CD4-positive, alpha-beta T cell treated with Interleukin-12 subunit alpha and Interleukin-12 subunit beta, for 1 hour (primary cell): ENCODE results near the gene TNRC6A.
"Not testable (repeated sequence)": the region's sequence is repeated elsewhere in the genome, so short reads cannot be mapped to it uniquely, and the experiment has no call there.

Experiments used
- DNase-seq: peaks from one replicate; pipeline ENCODE4 v3.0.0-alpha.2; 2020

The TNRC6A gene

DNA sequence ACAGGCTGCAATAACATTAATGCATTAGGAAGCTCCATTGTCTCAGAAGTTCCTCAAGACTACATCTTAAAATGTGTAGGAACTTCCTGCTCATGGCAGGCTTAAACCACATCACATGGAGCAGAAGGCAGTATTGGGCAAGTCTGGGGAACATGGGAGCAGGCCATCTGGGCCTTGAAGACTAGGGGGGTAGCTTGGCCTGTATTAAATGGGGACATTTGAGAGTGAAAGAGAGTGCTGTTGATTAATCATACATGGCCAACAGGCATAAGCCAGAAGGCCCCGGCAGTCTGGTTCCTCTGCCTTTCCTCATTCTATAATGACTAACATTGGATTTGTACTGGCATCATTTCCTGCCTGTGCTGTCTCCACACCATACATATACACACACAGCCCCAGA, 91.1 kb downstream of the TNRC6A start:
- DNase-seq: no peak

GRCh38 chr16:24821129-24821528, 91.7 kb downstream of the TNRC6A start:
- no peak for DNase-seq

GRCh38 chr16:24822542-24822941, 93.1 kb downstream of the TNRC6A start:
- DNase-seq: no peak

GRCh38 chr16:24822974-24823373, 93.5 kb downstream of the TNRC6A start:
- DNase-seq: no peak

DNA sequence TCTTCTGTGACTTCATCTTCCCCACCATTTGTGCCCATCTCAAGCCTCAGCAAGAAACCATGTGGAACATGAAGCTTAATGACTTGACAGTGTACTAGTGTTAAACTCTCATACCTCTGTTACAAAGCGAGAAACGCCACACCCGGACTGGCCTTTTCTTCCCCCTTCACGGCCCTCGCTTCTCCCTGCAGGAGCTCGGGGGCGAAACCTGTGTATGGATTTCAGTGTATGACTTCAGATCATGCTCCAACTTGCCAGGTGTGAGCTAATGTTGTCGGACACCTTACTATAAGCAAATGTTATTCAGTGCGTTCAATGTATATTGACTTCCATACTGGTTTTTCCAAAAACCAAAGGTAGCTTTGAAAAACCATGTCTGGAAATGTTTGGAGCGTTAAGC, 96.2 kb downstream of the TNRC6A start:
- no peak for DNase-seq

GRCh38 chr16:24826096-24826690, 96.7 kb downstream of the TNRC6A start:
- DNase-seq: no peak

- no peak for DNase-seq
These were observed 97.5 kb downstream of the TNRC6A start for GRCh38 chr16:24826817-24827566.

DNA sequence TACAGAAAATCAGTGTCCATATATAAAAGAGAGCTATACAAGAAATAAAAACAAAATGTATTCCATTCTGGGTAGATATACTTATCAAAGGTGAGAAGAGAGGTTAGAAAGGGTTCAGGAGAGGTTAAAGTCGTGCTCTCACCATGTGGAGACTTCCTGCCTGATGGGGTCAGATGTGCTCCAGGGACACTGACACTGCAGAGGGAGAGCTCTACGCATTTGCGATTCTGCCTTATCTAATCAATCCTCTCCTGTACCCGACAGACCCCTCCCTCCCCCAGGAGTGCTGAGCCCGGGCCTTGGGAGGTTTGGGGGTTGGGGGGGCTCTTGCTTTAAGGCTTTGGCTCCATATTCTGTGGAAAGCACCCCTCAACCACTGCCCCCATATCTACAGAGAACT, 99.7 kb downstream of the TNRC6A start:
- DNase-seq: no peak

GRCh38 chr16:24833352-24833751, 103.9 kb downstream of the TNRC6A start:
- DNase-seq: no peak

DNA sequence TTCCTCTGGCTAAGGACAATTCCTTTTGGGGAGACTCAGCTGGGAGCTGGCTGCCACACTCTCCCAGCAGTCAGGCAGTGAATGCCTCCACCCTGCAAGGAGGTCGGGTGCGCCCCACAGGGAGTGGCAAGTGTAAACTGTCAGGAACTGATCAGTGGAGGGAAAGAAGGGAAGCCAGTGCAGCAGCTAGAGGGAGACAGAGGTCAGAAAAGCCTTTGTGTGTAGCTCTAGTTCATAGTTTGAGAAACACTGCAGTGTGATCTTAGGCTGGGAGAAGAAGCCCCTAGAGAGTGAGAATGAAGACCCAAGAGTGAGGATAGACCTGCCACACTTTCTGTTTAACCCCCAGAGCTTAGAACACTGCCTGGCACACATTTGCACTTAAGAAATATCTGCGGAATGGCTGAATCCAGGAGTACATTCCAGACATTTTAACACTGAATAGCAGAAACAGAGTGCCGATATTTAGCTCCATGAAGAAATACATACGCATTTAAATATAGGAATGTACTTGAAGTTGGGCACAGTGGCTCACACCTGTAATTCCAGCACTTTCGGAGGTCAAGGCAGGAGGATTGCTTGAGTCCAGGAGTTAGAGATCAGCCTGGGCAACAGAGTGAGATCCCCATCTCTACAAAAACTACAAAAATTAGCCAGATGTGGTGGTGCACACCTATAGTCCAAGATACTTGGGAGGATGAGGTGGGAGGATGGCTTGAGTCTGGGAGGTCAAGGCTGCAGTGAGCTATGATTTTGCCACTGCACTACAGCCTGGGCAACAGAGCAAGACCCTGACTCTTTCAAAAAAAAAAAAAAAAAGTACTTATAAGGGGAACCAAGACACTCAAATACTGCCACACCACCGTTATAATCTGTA, 105.2 kb downstream of the TNRC6A start:
- no peak for DNase-seq

GRCh38 chr16:24836836-24837235, 107.4 kb downstream of the TNRC6A start:
- no peak for DNase-seq

DNA sequence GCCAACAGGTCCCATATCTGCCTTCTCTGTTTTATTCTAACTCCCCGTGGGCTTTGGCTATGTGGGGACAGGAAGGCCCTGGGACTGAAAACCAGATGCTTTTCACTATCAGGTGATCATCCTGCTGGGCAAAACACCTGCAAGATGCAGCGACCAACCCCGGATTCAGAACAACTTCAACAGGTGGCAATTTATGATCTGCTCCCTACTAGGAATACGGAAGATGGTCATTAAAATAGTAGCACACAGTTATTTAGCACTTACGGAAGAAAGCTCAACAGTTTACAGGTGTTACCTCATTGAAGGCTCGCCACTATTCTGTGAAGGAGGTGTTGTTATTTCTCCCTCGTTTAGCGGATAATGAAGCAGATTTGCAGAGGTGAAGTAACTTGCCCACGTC, 108.5 kb downstream of the TNRC6A start:
- DNase-seq: no peak

GRCh38 chr16:24838554-24839266, 109.3 kb downstream of the TNRC6A start:
- no peak for DNase-seq

GRCh38 chr16:24839347-24839972, 110.0 kb downstream of the TNRC6A start:
- DNase-seq: no peak

- DNase-seq: no peak
These were observed 111.8 kb downstream of the TNRC6A start for GRCh38 chr16:24841291-24841690.

- no peak for DNase-seq
These were observed 114.9 kb downstream of the TNRC6A start for GRCh38 chr16:24844101-24845030.

DNA sequence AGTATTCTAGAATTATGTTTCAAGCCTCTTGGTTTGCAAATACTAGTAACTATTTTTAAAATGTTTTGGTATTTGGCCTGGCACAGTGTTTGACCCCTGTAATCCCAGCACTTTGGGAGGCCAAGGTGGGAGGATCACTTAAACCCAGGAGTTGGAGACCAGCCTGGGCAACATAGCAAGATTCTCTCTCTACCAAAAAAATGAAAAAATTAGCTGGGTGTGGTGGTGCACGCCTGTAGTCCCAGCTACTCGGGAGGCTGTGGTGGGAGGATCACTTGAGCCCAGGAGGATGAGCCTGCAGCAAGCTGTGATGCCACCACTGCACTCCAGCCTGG, 115.5 kb downstream of the TNRC6A start:
- not testable (repeated sequence) for DNase-seq

- DNase-seq: no peak
These were observed 116.5 kb downstream of the TNRC6A start, which contains the start of gene SLC5A11 for GRCh38 chr16:24845726-24846547. TSS of gene SLC5A11 (plus strand) at chr16:24845963. CDS start at chr16:24858644, 12,681 bp downstream.

DNA sequence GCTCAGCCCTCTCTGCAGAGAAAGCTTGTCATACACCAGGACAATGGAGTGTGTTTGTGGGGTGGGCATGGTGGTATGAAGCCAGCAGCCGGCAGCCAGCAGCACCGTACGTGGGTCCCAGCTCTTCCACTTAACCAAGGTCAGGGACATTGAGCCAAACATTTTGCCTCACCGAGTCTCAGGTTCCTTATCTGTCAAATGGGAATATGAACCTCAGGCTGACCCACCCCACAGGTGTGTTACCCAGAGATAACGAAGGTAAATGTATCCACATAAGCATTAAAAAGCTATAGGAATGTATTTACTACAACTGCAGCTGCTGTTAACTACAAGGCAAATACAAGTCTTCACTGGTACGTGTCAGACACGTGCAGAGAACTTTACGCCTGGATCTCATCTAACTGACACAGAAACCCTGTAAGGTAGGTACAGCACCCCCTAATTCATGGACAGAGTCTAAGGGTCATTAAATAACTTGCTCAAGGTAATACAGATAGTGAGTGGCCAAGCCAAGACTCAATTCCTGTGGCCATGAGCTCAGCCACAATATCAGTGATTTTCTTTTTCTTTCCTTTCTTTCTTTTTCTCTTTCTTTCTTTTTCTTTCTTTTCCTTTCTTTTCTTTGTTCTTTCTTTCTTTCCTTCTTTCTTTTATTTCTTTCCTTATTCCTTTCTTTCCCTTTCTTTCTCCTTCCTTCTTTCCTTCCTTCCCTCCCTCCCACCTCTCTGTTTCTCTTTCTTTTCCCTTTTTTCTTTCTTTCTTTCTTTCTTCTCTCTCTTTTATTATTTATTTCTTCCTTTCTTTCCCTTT, 117.3 kb downstream of the TNRC6A start:
- DNase-seq: no peak

DNA sequence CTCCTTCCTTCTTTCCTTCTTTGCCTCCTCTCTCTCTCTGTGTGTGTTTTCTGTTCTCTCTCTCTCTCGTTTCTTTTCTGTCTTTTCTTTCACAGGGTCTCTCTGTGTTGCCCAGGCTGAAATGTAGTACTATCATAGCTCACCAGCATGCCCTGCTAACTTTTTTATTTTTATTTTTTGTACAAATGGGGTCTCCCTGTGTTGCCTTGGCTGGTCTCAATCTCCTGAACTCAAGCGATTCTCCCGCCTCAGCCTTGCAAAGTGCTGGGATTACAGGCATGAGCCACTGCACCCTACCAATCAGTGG, 117.9 kb downstream of the TNRC6A start:
- no peak for DNase-seq
